HG03354 (cell line): ENCODE data around the gene DYNC2H1.
A peak's percentile ranks its signal among the peaks of the same experiment; 100 is the strongest.

Experiments
- ATAC-seq: cut with Tn5 transposase; IDR thresholded peaks from one replicate; pipeline ENCODE4 v1.9.1; 2021; ENCODE audit warnings: mild to moderate bottlenecking; ENCODE audit not compliant: unreplicated experiment, poor library complexity, severe bottlenecking

DYNC2H1 gene

DNA sequence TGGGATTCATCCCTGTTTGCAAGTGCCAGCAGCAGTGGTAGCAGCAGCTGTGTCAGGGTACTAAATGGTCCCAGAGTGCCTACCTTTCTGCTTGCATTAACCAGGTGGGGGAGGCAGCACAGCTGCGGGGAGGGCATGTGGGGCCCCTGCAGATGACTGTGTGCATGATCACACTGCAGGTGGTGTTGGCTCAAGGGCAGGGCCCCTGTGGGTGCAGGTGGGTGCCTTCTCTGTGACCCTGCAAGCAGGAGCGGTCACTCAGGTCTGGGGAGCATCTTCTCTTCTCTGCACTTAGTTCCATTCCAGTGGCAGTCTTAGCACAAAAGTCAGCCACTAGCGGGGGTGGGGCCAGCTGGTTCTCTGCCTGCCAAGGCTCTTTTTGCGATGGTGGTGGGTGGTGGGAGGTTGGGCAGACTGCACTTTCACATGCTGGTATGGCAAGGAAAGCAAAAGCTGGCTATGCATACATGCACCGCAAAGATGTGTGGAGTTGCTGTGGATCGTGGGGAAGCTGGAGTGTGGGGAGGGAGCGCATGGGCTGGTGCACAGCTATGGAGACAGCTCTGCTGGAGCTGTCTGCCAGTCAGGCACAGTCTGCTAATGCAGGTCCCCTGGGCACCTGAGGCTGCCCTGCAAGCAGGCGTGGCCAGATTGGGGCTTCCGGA is 157.1 kb downstream of the DYNC2H1 start:
- no peak for ATAC-seq

GRCh38 chr11:103272876-103273275 is 163.7 kb downstream of the DYNC2H1 start:
- no peak for ATAC-seq

DNA sequence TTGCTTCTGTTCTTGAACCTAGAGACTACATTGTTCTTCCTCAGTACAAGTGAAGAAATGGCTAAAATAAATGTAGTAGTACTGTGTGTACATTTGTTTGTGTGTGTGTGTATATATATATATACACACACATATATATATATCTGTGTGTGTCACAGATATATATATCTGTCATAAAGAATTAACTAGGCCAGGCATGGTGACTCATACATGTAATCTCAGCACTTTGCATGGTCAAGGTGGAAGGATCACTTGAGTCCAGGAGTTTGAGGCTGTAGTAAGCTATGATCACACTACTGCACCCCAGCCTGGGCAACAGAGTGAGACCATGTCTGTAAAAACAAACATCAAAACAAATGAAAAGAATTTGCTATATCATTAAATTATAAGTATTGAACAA is 164.8 kb downstream of the DYNC2H1 start:
- ATAC-seq, result no peak

GRCh38 chr11:103279821-103280220 is 170.6 kb downstream of the DYNC2H1 start:
- no peak for ATAC-seq

DNA sequence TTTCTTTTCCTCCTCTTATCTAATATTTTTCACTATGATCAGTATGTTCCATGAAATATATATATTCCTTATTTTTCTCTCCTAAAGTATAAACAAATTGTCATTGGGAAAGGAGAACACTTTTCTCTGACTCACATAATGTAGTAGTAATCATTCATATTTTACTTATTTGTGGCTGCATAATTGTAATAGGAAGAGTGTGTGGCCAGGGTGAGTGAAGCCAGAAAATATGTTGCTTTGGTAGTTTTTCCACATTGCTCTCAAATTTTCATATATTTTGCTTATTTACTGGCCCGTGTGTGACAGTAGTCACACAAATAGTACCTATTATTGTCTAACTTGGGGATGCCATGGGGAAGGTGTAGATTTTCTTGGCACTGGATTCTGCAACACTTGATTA is 172.1 kb downstream of the DYNC2H1 start:
- ATAC-seq, result no peak

DNA sequence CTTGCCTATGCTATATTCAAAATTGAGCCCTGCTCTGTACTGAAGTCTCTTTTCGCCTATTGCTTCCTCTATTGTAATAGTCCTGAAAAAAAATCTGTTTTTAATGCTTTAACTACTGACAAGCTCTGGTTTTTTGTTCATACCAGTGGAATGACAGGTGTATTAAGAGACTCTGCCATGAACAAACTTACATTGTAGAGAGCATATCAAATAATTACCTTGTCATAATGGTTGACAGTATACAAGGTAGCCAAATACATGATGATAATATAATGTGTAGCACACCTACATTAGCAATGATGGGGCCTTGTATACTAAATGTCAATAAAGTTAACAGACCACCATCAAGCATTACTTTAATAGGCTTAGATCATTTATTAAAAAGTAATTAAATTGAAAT is 175.0 kb downstream of the DYNC2H1 start:
- ATAC-seq, result no peak

DNA sequence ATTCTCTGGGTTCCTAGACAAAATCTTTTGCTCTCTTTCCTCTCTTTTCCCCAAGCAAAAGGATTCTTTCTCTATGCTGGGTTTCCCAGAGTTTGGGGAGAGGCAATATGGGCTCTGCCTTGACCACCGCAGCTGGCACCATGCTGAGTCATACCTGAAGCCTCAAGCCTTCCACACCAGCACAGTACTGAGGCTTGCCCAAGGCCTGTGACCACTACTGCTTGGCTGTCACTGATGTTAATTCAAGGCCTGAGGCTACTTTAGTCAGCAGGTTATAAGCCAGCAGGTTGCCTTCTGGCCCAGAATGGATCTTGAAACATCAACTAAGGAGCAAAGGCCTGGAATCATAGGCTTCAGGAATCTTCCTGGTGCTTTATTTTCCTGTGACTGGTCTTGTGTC is 185.3 kb downstream of the DYNC2H1 start:
- no peak for ATAC-seq

DNA sequence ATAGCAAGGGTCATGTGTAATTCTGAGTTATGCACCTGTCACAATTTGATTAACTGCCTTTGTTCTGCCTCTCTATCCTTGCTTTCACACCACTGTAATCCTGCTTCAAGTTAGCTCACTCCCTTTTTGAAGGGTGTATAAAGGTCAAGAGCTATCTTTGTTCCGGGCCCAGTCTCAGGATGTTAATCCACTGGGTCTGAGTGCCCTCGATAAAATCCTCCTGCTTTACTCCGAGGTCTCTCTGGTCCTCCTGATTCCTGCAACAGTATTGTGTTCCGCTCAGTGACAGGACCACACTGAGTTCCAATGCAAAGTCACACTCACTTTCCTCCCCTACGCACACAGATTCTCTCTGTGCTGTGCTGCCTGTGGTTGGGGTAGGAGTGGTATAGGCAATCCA is 186.5 kb downstream of the DYNC2H1 start:
- no peak for ATAC-seq

GRCh38 chr11:103297900-103298299 is 188.7 kb downstream of the DYNC2H1 start:
- ATAC-seq, result no peak

GRCh38 chr11:103315248-103315647 is 206.0 kb downstream of the DYNC2H1 start:
- ATAC-seq, result no peak

DNA sequence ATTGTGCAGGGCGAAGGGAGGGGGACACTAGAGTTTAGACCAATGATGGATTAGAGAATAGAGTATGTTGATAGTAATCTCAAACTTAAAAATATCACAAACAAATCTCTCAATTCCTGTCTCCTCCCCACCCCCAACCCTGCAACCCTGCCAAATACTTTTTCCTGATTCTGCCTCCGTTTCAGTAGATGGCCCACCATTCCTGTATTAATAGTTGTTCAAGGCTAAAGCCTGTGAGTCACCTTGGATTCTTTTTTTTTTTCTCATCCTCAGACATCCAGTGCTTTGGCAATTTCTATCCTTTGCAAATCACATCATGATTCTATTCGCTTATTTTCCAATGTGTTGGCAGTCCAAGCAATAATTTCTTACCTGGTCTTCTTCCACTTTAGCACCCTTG is 207.9 kb downstream of the DYNC2H1 start:
- no peak for ATAC-seq

- no peak for ATAC-seq
Measured at GRCh38 chr11:103322821-103323220, 213.6 kb downstream of the DYNC2H1 start.

DNA sequence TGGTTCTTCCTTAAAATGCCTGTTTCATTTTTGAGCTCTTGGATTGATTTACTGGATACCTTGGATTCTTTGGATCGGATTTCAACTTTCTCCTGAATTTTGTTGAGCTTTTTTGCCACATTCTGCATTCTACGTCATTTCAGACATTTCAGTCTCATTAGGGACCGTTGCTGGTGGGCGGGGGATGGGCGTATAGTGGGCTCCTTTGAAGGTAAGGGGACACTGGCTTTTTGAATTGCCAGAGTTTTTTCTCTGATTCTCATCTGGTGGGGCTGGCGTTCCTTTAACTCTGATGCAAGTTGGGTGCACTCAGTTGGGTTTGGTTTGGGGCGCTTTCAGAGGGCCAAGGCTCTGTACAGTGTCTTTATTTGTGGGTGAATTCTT is 216.5 kb downstream of the DYNC2H1 start:
- ATAC-seq, result peak; percentile 17

DNA sequence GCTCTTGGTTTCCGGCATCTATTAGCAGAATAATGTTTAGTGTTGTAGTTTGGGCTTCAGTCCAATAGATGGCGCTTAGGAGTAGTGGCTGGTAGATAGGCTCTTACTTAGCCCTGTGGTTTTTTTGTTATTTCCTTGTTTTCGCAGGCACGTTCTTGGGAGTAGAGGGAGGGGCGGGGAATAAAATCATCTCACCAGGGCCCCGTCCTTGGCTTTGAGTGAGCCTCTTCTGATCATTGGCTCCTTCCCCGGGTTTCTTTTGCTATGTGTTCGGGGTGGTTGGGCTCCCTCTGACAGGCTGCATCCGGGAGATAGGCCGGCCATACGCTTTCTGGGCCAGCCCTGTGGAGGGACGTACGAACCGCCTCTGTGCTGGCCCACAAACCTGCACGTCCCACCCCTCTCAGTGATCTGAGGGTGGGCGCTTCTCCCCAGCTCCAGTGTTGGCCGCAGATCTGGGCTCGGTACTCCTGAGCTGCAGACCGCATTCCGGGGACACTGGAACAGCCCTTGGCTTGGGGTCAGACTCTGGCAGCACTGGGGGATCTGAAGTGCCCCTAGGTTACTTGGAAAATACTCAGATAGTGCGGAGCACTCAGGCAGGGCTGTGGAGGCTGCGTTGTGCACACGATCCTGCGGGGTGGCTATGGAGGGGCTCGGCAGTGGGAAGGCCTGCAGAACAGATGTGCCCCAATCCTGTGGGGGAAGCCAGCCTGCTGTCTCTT is 217.0 kb downstream of the DYNC2H1 start:
- ATAC-seq, result peak; percentile 98

GRCh38 chr11:103327721-103328120 is 218.5 kb downstream of the DYNC2H1 start:
- ATAC-seq, result no peak

GRCh38 chr11:103332409-103332808 is 223.2 kb downstream of the DYNC2H1 start:
- no peak for ATAC-seq

- no peak for ATAC-seq
Measured at GRCh38 chr11:103338621-103339484, 229.6 kb downstream of the DYNC2H1 start.

GRCh38 chr11:103339485-103339857 is 230.2 kb downstream of the DYNC2H1 start:
- ATAC-seq, result no peak

DNA sequence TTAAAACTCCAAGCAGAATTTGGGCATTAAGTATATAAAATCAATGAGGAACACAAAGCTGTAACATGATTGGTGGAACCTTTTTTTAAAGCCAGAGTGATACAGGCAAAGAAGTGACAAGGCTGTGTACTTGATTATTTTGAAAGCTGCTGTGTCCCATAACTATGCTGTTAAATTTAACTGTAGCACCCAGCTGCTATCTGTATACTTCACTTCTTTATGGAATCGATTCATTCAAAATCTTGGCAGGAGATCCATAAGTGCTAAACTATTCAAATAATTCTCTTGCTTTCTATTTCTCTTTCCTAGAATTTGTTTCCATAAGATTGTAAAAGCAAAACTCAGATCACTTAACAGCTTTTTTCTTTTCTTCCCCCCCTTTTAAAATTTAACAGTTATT is 231.7 kb downstream of the DYNC2H1 start:
- no peak for ATAC-seq

DNA sequence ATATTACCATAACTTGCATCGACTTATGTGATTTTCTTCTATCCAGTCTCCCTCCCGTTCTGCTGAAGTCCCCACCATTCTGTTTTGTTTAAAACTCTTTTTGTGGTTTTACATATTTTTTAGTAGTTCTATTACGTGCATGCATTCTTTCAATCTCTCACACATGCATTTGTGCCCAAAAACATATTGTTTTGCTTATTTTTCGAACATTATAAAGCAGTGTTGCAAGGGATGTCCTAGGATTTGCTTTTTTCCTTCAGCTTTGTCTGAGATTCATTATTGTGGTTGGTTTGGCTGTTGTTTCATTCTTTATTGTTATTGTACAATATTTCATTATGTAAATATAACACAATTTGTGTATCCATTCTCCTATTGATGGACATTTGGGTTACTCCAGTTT is 235.7 kb downstream of the DYNC2H1 start:
- no peak for ATAC-seq

- no peak for ATAC-seq
Measured at GRCh38 chr11:103349595-103349994, 240.4 kb downstream of the DYNC2H1 start.
